ENCODE data around the gene INPP4A. TPM values are rescaled to one million over a fixed set of nuclear protein-coding genes. Genes with fewer than 3 reads are reported as not detected.

The INPP4A gene
- total RNA-seq, 1 donor, result 26.8 TPM

DNA sequence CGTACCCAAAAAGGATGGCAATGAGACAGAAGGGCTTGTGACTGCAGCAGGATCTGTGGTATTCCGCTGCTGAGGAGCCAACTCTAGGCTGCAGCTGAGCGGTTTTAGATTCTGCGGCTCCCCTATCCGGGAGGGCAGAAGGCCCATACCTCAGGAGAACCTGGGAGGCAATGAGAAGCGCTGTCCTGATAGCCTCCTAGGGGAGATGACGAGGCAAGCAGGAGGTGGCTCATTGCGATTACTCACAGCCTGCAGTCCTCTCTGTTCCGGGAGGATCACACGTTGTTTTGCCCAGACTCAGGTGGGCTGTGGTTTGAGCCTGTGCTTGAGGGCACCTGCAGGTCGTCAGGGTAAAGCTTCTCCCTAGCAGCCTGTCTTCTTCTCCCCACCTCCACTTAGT, 98.6 kb downstream of the INPP4A start:
- TF ChIP-seq CTCF (IDR thresholded peaks at IDR 0.05; ENCODE audit: insufficient read depth, low read depth, low read length), result no peak
- H3K4me3 ChIP-seq (ENCODE audit: low read depth, low read length), result no peak overlapping the region
- DNase-seq (ENCODE audit: low read depth), result no peak

GRCh38 chr2:98543842-98544241, 99.2 kb downstream of the INPP4A start:
- no peak for TF ChIP-seq CTCF (IDR thresholded peaks at IDR 0.05; ENCODE audit: insufficient read depth, low read depth, low read length)
- DNase-seq (ENCODE audit: low read depth), result no peak
- no peak overlapping the region for H3K4me3 ChIP-seq (ENCODE audit: low read depth, low read length)

GRCh38 chr2:98545591-98545990, 100.9 kb downstream of the INPP4A start:
- H3K4me3 ChIP-seq (ENCODE audit: low read depth, low read length), result no peak overlapping the region
- DNase-seq (ENCODE audit: low read depth), result no peak
- TF ChIP-seq CTCF (IDR thresholded peaks at IDR 0.05; ENCODE audit: insufficient read depth, low read depth, low read length), result no peak

DNA sequence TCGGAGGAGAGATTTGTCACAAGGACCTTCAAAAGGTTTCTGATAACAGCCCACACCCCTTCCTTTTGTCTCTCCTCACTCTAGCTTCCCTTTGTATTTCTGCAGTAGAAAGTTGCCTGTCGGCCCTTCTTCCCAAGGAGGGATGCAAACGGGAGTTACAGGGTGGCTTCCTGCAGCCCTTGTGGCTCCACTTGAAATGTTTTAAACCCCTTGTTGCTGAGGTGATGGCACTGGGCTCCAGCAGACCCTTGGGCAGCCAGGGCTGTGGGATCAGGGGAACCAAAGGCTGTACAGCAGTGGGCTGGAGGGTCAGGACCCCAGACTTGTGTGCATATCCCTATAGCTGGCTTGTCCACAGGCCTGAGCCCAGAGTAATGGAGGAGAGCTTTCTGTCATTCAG, 101.5 kb downstream of the INPP4A start:
- no peak for DNase-seq (ENCODE audit: low read depth)
- TF ChIP-seq CTCF (IDR thresholded peaks at IDR 0.05; ENCODE audit: insufficient read depth, low read depth, low read length), result no peak
- H3K4me3 ChIP-seq (ENCODE audit: low read depth, low read length), result no peak overlapping the region

- H3K4me3 ChIP-seq (ENCODE audit: low read depth, low read length), result no peak overlapping the region
- DNase-seq (ENCODE audit: low read depth), result no peak
- TF ChIP-seq CTCF (IDR thresholded peaks at IDR 0.05; ENCODE audit: insufficient read depth, low read depth, low read length), result no peak
Measured at GRCh38 chr2:98547092-98547790, 102.6 kb downstream of the INPP4A start.

DNA sequence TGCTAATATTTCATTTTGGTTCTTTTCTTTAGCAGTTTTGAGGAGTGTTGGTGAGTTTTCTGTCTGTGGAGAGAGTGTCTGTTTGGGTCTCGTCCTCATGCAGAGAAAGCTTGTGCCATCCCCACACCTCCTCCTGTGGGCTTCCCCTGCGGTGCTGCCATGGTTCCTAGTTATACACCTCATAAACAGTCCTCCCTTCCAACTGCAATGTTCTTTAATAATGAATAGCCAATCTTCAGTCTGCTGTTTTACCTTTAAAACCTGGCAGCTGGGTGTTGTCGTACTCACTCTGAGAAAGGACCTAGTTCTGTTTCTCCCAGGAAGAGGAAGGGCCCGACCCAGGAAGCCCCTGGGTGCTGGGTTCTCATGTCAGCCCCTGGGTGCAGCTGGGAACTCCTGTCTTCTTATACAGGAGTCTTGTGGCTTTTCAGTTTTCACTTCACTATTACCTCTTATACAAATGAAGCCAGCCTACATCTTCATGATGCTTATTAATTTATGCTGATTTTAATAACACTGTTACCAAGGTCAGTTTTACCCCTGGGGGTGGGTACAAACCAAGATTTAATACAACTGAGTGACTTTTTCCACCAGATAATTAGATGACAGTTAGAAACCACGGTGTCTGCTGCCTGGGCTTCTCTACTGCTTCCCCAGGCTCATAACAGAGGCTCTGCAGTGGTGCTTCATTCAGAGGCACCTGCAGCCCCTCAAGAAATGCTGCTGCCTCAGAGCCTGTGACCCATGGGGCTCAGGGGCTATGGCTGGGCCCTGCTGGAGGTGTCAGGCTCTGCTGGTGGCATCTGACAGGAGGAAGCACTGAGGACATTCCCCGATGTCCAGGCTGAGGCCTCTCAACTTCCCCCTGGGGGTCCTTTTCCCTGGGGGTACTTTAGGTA, 104.5 kb downstream of the INPP4A start:
- no peak overlapping the region for H3K4me3 ChIP-seq (ENCODE audit: low read depth, low read length)
- DNase-seq (ENCODE audit: low read depth), result no peak
- TF ChIP-seq CTCF (IDR thresholded peaks at IDR 0.05; ENCODE audit: insufficient read depth, low read depth, low read length), result no peak

Data from fibroblast of villous mesenchyme (primary cell).